Upper lobe of left lung (tissue), 4 donors: ENCODE measurements around the gene RABL2A.
A peak's percentile ranks its signal among the peaks of the same experiment; 100 is the strongest.
"Not testable (repeated sequence)": the region's sequence is repeated elsewhere in the genome, so short reads cannot be mapped to it uniquely, and the experiment has no call there.

Experiments used
- CTCF ChIP-seq, 6 experiments: fragments of 450-650 bp in 4 of 6; fragments of 200-600 bp in 2 of 6; sonication (generic) in 2 of 6; IDR thresholded peaks; one replicate each; pipeline ENCODE4 v1.5.1; 2016 to 2019; ENCODE audit warnings: antibody characterized with exemption in 6 of 6
- EP300 ChIP-seq, 4 donors: sonication (generic); formaldehyde crosslinking; IDR thresholded peaks; one replicate each; pipeline ENCODE4 v1.5.1; 2017; ENCODE audit warnings: antibody characterized with exemption in 4 of 4, control low read depth in 2 of 4
- POLR2A ChIP-seq, 4 donors: fragments of 450-650 bp; IDR thresholded peaks; one replicate each; pipeline ENCODE4 v1.5.1; 2016 to 2017; ENCODE audit warnings: antibody characterized with exemption in 4 of 4, mild to moderate bottlenecking in 2 of 4
- POLR2AphosphoS5 ChIP-seq, 2 donors: sonication (generic); formaldehyde crosslinking; IDR thresholded peaks; one replicate each; pipeline ENCODE4 v1.5.1; 2017; ENCODE audit warnings: antibody characterized with exemption in 2 of 2

GRCh38 chr2:113602040-113602769, 24.9 kb upstream of the RABL2A start:
- peak; percentile 45 to 91 (median 75) for TF ChIP-seq CTCF (IDR thresholded peaks at IDR 0.05)
- TF ChIP-seq POLR2A, EP300, POLR2AphosphoS5 (IDR thresholded peaks at IDR 0.05): not testable (repeated sequence)
